K562 (cell line): ENCODE results near the gene IFI30. TPM values are rescaled to one million over a fixed set of nuclear protein-coding genes. Genes with fewer than 3 reads are reported as not detected.

ENCODE experiments used
- ATF6 ChIP-seq: sonication (generic); formaldehyde crosslinking; IDR thresholded peaks from 2 replicates; pipeline ENCODE4 v1.4.0; 2020; ENCODE audit warnings: mild to moderate bottlenecking, missing genetic modification reagents
- CBFA2T2 ChIP-seq: fragments of 450-650 bp; conservative IDR thresholded peaks from 2 replicates; pipeline ENCODE4 v1.6.1; 2017; ENCODE audit warnings: mild to moderate bottlenecking
- CCNT2 ChIP-seq: IDR thresholded peaks from 2 replicates; pipeline ENCODE4 v1.6.1; 2011; ENCODE audit warnings: borderline replicate concordance, low read depth, mild to moderate bottlenecking, moderate library complexity, mixed read lengths, low read length; ENCODE audit not compliant: insufficient read length; ENCODE audit errors: extremely low read depth
- CEBPB ChIP-seq: fragments of 450-650 bp; IDR thresholded peaks from 2 replicates; pipeline ENCODE4 v1.6.1; 2016; ENCODE audit warnings: missing genetic modification characterization, missing compliant biosample characterization
- CUX1 ChIP-seq: fragments of 200-800 bp; sonication (Bioruptor generic); IDR thresholded peaks from 2 replicates; pipeline ENCODE4 v1.6.1; 2016; ENCODE audit warnings: missing genetic modification characterization, missing compliant biosample characterization
- DMBX1 ChIP-seq: fragments of 250-450 bp; sonication (Bioruptor Pico); IDR thresholded peaks from 2 replicates; pipeline ENCODE4 v1.8.0; 2022; ENCODE audit warnings: inconsistent platforms, mild to moderate bottlenecking, moderate library complexity, borderline replicate concordance
- ELK1 ChIP-seq: sonication (generic); formaldehyde crosslinking; IDR thresholded peaks from 2 replicates; pipeline ENCODE4 v1.8.1; 2022; ENCODE audit warnings: missing genetic modification reagents
- HMGN3 ChIP-seq: IDR thresholded peaks from 2 replicates; pipeline ENCODE4 v1.6.1; 2011; ENCODE audit warnings: borderline replicate concordance, low read depth, mild to moderate bottlenecking, mixed read lengths, low read length; ENCODE audit not compliant: insufficient read length; ENCODE audit errors: extremely low read depth
- KDM2B ChIP-seq: fragments of 250-450 bp; sonication (Bioruptor Pico); IDR thresholded peaks from 2 replicates; pipeline ENCODE4 v1.8.0; 2021; ENCODE audit warnings: mild to moderate bottlenecking, moderate library complexity
- LARP7 ChIP-seq: fragments of 450-650 bp; IDR thresholded peaks from 2 replicates; pipeline ENCODE4 v1.6.1; 2016
- PHF8 ChIP-seq: fragments of 200-600 bp; sonication (generic); IDR thresholded peaks from 2 replicates; pipeline ENCODE4 v1.6.1; 2012; ENCODE audit warnings: mixed run types, mild to moderate bottlenecking, inconsistent platforms, low read length, moderate library complexity, borderline replicate concordance
- POLR2B ChIP-seq: fragments of 450-650 bp; IDR thresholded peaks from 2 replicates; pipeline ENCODE4 v1.6.1; 2018; ENCODE audit warnings: low read depth; ENCODE audit not compliant: partially characterized antibody
- TCFL5 ChIP-seq: fragments of 250-450 bp; sonication (Bioruptor Pico); conservative IDR thresholded peaks from 2 replicates; pipeline ENCODE4 v1.6.1; 2021; ENCODE audit warnings: mild to moderate bottlenecking, moderate library complexity, matching md5 sums
- ZNF24 ChIP-seq: fragments of 450-650 bp; IDR thresholded peaks from 2 replicates; pipeline ENCODE4 v1.6.1; 2016
- ZNF347 ChIP-seq: fragments of 450-650 bp; formaldehyde crosslinking; IDR thresholded peaks from 2 replicates; pipeline ENCODE4 v1.4.0; 2020; ENCODE audit warnings: low read depth, mild to moderate bottlenecking, moderate library complexity
- polyA plus RNA-seq, 8 experiments: library from polyadenylated mRNA; depleted of rRNA in 4 of 8; stranded (reverse) in 5 of 8; unstranded in 3 of 8; fragments of >200 nt; fragmentation: Nextera tagmentation in 2 of 8; fragmentation: Illumina TruSeq in 1 of 8; extraction: Ambion mirVana in 2 of 8; extraction: Trizol in 1 of 8; gene quantifications; 2 replicates each; pipeline versions ENCODE4 v1.2.1 to v1.2.3, GENCODE V29; 2011 to 2014; ENCODE audit warnings: inconsistent platforms in 1 of 8, missing spikeins in 1 of 8
- total RNA-seq, 7 experiments: library from RNA; depleted of rRNA in 6 of 7; stranded (reverse); fragments of >200 nt in 6 of 7; fragmentation: Illumina TruSeq in 2 of 7; extraction: Trizol in 2 of 7; gene quantifications; 2 replicates each; pipeline versions ENCODE4 v1.2.1 to v1.2.3, GENCODE V29; 2011 to 2021; ENCODE audit warnings: low replicate concordance in 1 of 7

Gene IFI30
- total and polyA plus RNA-seq, 9 of the 15 experiments (the other 6 are each of a cell fraction or from before 2014, with no cell fraction given) = 63.7 to 430 (median 109) TPM

DNA sequence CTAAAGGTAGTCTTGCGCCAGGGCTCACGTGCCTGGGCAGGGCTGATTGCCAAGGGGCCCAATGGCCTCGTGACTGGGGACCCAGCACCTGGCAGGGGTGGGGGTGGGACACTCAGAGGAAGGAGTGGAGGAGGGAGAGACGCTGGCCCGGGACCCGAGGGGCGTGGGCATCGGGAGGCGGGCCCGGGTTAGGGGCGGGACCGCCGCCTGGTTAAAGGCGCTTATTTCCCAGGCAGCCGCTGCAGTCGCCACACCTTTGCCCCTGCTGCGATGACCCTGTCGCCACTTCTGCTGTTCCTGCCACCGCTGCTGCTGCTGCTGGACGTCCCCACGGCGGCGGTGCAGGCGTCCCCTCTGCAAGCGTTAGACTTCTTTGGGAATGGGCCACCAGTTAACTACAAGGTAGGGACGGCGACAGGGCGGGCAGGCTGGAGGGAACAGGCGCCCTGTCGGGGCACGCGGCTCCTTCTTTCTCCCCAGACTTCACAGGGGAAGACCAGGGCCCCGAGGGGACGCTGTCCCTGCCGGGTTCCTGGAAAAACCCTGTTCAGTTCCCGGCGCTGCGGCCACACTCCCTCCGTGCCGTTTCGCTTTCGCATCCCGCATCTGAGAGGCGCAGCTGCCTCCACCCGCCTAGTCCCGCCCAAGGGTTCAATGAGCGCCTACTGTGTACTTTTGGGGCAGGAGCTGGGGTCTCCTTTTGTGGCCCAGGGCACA, at the start of gene IFI30 (continued):
- no peak for TF ChIP-seq CUX1
- TF ChIP-seq CBFA2T2 = no peak
- TF ChIP-seq KDM2B = no peak
- no peak for TF ChIP-seq ZNF347 (CRISPR knock-in tag)
- TF ChIP-seq CEBPB (tag) = no peak; the same call in 1 of the 2 replicates
- TF ChIP-seq DMBX1 = no peak
- TF ChIP-seq ZNF24 = peak; percentile 77; the same call in 1 of the 2 replicates
- TF ChIP-seq ELK1 (CRISPR knock-in tag) = no peak
- TF ChIP-seq HMGN3 = peak; percentile 79
- no peak for TF ChIP-seq TCFL5 (CRISPR knock-in tag)
- TF ChIP-seq PHF8 = peak; percentile 64; the same call in 1 of the 2 replicates
- TF ChIP-seq CCNT2 = peak; percentile 52
- TF ChIP-seq POLR2B = peak; percentile 60
- no peak for TF ChIP-seq LARP7
- TF ChIP-seq ATF6 (CRISPR knock-in tag) = peak; percentile 35; the same call in 1 of the 2 replicates
